ENCODE results near the gene MYPOP.

MYPOP gene

DNA sequence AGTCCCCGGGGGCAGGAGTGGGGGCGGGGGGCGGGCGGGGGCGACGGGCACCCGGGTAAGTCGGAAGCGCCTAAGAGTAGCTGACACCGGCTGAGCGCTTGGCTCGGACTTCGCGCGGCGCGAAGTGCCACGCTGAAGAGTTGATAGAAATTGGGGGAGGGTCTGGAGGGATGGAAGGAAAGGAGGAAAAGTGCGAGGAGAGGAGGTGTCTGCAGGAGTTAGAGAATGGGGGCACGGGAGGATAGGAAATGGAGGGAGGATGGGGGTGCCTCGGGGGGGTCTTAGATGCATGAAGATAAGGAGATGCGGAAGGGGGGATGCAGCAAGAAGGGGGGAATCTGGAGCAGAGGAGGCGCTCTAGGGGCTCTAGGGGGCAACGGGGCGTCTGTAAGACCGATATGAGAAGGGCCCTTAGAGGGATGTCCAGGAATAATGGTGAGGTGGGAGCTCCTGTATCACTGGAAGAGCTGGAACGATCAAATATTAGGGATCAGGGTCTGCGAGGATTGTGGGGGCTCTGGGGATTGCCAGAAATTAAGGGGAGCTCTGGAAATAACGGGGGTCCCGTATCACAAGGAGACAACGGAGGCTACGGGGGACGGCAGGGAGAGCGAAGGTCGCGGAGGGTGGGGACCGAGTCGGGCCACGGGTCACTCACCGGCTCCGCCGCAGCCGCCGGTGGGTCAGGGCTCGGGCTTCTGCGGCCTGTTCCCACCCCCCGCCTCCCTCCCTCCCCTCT, at the start of gene MYPOP:
MYPOP (minus strand) TSS at position 702 of the 739 bp plus-strand sequence. CDS start 840 bp downstream, outside the sequence.
- DNase-seq (ENCODE audit: extremely low read depth in 1 of 2, low read depth in 1 of 2) = no peak

GRCh38 chr19:45947926-45948325, 45.5 kb upstream of the MYPOP start:
- no peak for DNase-seq (ENCODE audit: extremely low read depth in 1 of 2, low read depth in 1 of 2)

GRCh38 chr19:45940515-45940805, 38.0 kb upstream of the MYPOP start:
- no peak for DNase-seq (ENCODE audit: extremely low read depth in 1 of 2, low read depth in 1 of 2)

- no peak for DNase-seq (ENCODE audit: extremely low read depth in 1 of 2, low read depth in 1 of 2)
Observed at GRCh38 chr19:45939792-45940514, 37.5 kb upstream of the MYPOP start.

GRCh38 chr19:45938733-45939319, 36.4 kb upstream of the MYPOP start:
- DNase-seq (ENCODE audit: extremely low read depth in 1 of 2, low read depth in 1 of 2) = no peak

- DNase-seq (ENCODE audit: extremely low read depth in 1 of 2, low read depth in 1 of 2) = no peak
Observed at GRCh38 chr19:45935267-45935666, 32.9 kb upstream of the MYPOP start.

GRCh38 chr19:45934551-45935230, 32.3 kb upstream of the MYPOP start:
- DNase-seq (ENCODE audit: extremely low read depth in 1 of 2, low read depth in 1 of 2) = no peak

DNA sequence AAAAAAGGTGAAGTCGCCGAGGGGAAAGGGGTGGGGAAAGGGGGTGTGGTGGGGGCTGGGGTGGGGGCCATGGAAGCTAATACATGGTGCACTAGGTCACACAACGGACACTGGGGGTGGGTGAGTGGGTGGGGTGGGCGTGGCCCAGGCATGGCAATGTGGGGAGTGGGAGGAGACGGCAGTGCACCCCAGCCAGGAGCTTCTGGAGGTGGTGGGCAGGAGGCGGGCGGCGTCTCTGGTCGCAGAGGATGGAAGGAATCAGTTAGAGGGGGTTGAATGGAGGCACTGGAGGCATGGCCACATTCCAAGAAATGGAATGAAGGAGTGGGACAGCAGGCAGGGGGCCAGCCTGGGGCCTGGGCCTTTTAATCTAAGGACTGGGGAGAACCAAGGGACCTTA, 31.3 kb upstream of the MYPOP start:
- no peak for DNase-seq (ENCODE audit: extremely low read depth in 1 of 2, low read depth in 1 of 2)

GRCh38 chr19:45931055-45931454, 28.6 kb upstream of the MYPOP start:
- DNase-seq (ENCODE audit: extremely low read depth in 1 of 2, low read depth in 1 of 2) = no peak

DNA sequence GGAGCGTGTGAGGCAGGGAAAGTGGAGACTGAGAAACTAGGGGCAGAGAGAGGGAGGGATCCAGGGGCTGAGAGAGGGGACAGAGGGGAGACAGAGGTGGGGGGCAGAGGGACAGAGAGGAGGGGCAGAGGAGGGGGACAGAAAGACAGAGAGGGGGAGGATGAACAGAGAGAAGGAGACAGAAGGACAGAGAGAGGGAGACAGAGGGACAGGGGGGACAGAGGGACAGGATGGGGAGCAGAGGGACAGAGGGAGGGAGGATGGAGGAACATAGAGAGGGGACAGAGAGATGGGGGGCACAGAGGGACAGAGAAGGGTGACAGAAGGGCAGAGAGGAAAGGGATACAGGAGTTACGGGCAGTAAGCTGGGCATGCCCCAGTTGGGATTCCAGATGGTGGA, 26.8 kb upstream of the MYPOP start:
- DNase-seq (ENCODE audit: extremely low read depth in 1 of 2, low read depth in 1 of 2) = no peak

DNA sequence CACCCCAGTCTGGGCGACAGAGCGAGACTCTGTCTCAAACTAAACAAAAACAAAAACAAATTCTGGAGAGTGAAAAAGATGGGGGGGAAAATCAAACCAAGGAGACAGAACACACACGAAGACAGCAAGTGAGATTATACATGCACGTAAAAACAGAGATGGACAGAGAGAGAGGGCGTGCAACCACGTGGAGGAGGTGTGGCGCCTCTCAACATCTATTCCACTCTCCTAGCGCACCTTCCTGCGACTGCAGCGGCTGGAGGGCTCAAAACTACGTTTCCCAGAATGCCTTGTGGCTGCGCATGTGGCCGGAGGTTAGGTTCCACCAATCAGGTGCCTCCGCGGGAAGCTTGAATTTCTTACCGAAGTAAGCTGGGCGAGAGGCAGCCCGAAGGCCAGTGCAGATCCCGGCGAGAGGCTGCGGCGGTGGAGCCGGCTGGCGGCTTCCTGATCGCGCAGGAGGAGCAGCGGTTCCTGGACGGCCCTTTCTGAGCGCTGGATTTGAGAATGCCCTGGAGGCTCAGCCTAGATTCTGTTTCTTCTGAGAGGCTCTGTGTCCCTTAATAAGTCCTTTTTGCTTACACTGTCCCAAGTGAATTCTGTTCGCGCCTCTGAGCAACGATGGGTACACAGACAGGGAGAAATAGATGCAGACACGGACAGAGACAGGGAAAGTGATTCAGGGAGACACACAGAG, 25.3 kb upstream of the MYPOP start:
- peak; percentile 71 to 75 for DNase-seq (ENCODE audit: extremely low read depth in 1 of 2, low read depth in 1 of 2)

GRCh38 chr19:45924891-45925447, 22.6 kb upstream of the MYPOP start:
- DNase-seq (ENCODE audit: extremely low read depth in 1 of 2, low read depth in 1 of 2) = no peak

- no peak for DNase-seq (ENCODE audit: extremely low read depth in 1 of 2, low read depth in 1 of 2)
Observed at GRCh38 chr19:45922281-45922680, 19.9 kb upstream of the MYPOP start.

- DNase-seq (ENCODE audit: extremely low read depth in 1 of 2, low read depth in 1 of 2) = no peak
Observed at GRCh38 chr19:45920458-45920857, 18.0 kb upstream of the MYPOP start.

GRCh38 chr19:45919678-45920077, 17.3 kb upstream of the MYPOP start:
- no peak for DNase-seq (ENCODE audit: extremely low read depth in 1 of 2, low read depth in 1 of 2)

GRCh38 chr19:45918721-45919120, 16.3 kb upstream of the MYPOP start:
- no peak for DNase-seq (ENCODE audit: extremely low read depth in 1 of 2, low read depth in 1 of 2)

- DNase-seq (ENCODE audit: extremely low read depth in 1 of 2, low read depth in 1 of 2) = no peak
Observed at GRCh38 chr19:45917421-45918091, 15.1 kb upstream of the MYPOP start.

DNA sequence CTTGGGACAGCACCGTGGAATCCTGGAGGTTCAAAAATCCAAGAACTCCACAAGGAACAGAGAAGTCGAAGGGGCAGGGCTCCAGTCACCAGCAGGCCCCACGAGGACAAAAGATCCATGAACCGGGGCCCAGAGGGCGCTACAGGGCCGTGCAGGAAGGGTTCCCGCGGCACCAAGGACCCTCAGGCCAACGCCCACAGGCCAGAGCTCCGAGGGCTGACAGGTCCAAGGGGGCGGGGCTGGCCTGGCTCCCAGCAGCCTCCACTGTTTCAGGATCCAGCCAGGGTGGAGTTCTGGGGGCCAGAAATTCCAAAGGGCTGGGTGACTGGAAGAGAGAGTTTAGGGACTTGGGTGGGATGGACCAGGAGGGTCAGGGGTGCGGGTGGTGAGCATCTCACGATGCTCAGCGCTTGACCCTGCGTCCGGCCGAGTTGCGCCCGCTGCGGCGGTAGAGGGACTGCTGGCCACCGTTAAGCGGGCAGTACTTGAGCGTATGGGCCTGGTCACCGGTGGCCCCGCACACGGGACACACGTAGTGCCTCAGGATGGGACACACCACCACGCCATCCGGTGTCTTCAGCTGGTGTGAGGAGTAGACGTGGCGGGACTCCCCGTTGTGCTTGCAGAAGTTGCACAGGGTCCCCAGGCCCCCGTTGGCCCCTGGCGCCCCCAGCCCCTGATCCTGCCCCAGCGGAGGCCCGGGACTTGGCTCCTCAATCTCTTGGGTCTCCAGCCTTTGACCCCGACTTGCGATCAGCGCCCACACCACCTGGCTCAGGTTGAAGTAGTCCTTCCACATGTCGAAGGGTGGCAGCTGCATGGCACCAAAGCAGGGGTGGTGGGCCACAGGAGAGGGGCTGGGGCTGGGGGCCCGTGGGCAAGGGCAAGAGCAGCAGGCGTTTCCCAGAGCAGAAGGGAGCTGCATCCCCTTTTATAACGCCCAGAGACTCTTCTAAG, 11.7 kb upstream of the MYPOP start, which contains the start of gene NANOS2:
NANOS2 (minus strand) TSS at position 905 of the 957 bp plus-strand sequence; CDS start at position 820, 85 bp downstream.
- DNase-seq (ENCODE audit: extremely low read depth in 1 of 2, low read depth in 1 of 2) = no peak

GRCh38 chr19:45911291-45911690, 8.9 kb upstream of the MYPOP start:
- DNase-seq (ENCODE audit: extremely low read depth in 1 of 2, low read depth in 1 of 2) = no peak
